Calu3 (cell line): ENCODE data around the gene OR13H1. TPM values are rescaled to one million over a fixed set of nuclear protein-coding genes. Genes with fewer than 3 reads are reported as not detected.
"Not testable (repeated sequence)": the region's sequence is repeated elsewhere in the genome, so short reads cannot be mapped to it uniquely, and the experiment has no call there.

Experiments
- BruUV-seq: library from RNA; stranded (reverse); fragments of 400-500 nt; replicated peaks from 2 replicates; lab custom pipeline; 2021; lab: Mats Ljungman, UMichigan
- CTCF ChIA-PET: fragments of 300-600 bp; sonication (Branson Sonifier 250); formaldehyde crosslinking; loops from one replicate; lab custom pipeline; 2022; ENCODE audit warnings: antibody characterized with exemption; lab: Charles Lee
- DNase-seq: peaks from one replicate; pipeline ENCODE4 v3.0.0; 2022
- H3K27ac Mint-ChIP-seq: one replicate; pipeline ENCODE4 v1.8.0; 2022; ENCODE audit warnings: mixed read lengths; ENCODE audit not compliant: unreplicated experiment
- H3K27me3 Mint-ChIP-seq: one replicate; pipeline ENCODE4 v1.8.0; 2022; ENCODE audit warnings: mixed read lengths; ENCODE audit not compliant: unreplicated experiment
- H3K36me3 Mint-ChIP-seq: one replicate; pipeline ENCODE4 v1.8.0; 2022; ENCODE audit warnings: mild to moderate bottlenecking, moderate library complexity, mixed read lengths; ENCODE audit not compliant: insufficient read depth, unreplicated experiment
- H3K4me1 Mint-ChIP-seq: one replicate; pipeline ENCODE4 v1.8.0; 2022; ENCODE audit warnings: mild to moderate bottlenecking, low read depth, mixed read lengths; ENCODE audit not compliant: unreplicated experiment
- H3K4me3 Mint-ChIP-seq: one replicate; pipeline ENCODE4 v1.8.0; 2022; ENCODE audit warnings: mild to moderate bottlenecking, low read depth, moderate library complexity, mixed read lengths; ENCODE audit not compliant: unreplicated experiment
- H3K9me3 Mint-ChIP-seq: one replicate; pipeline ENCODE4 v1.8.0; 2022; ENCODE audit warnings: low read depth, mixed read lengths; ENCODE audit not compliant: unreplicated experiment
- CTCF ChIP-seq: fragments of 200-600 bp; IDR thresholded peaks from one replicate; pipeline ENCODE4 v1.8.0; 2022; ENCODE audit warnings: antibody characterized with exemption; ENCODE audit not compliant: unreplicated experiment
- intact Hi-C: fragments of 100-400 bp; cut with micrococcal nuclease; formaldehyde crosslinking; loops from one replicate; pipeline ENCODE4 v1.10.0; 2022; ENCODE audit not compliant: unreplicated experiment
- total RNA-seq: library from RNA; stranded (reverse); gene quantifications from 2 replicates; pipeline ENCODE4 v1.2.3, GENCODE V29; 2022

Gene OR13H1
- total RNA-seq, 1 experiment from 2014 or later = not detected

GRCh38 chrX:131571348-131571747 lies 27.5 kb downstream of the OR13H1 start:
- H3K4me3 Mint-ChIP-seq = no peak overlapping the region
- intact Hi-C loops = no loop called here
- H3K9me3 Mint-ChIP-seq = peaks cover 18% of the 10 kb centered on the region
- DNase-seq = no peak
- CTCF ChIA-PET = no interaction called here
- H3K36me3 Mint-ChIP-seq = no peaks in the 10 kb centered on the region
- H3K27ac Mint-ChIP-seq = no peak overlapping the region
- no peaks in the 10 kb centered on the region for H3K27me3 Mint-ChIP-seq
- H3K4me1 Mint-ChIP-seq = no peaks in the 10 kb centered on the region
- BruUV-seq = no TSS peak
- TF ChIP-seq CTCF = no peak

GRCh38 chrX:131572372-131573014 lies 28.6 kb downstream of the OR13H1 start:
- CTCF ChIA-PET = no interaction called here
- no peak overlapping the region for H3K27ac Mint-ChIP-seq
- no peaks in the 10 kb centered on the region for H3K27me3 Mint-ChIP-seq
- BruUV-seq = no TSS peak
- no peaks in the 10 kb centered on the region for H3K4me1 Mint-ChIP-seq
- H3K36me3 Mint-ChIP-seq = no peaks in the 10 kb centered on the region
- DNase-seq = no peak
- peaks cover 16% of the 10 kb centered on the region for H3K9me3 Mint-ChIP-seq
- intact Hi-C loops = no loop called here
- no peak for TF ChIP-seq CTCF
- no peak overlapping the region for H3K4me3 Mint-ChIP-seq

DNA sequence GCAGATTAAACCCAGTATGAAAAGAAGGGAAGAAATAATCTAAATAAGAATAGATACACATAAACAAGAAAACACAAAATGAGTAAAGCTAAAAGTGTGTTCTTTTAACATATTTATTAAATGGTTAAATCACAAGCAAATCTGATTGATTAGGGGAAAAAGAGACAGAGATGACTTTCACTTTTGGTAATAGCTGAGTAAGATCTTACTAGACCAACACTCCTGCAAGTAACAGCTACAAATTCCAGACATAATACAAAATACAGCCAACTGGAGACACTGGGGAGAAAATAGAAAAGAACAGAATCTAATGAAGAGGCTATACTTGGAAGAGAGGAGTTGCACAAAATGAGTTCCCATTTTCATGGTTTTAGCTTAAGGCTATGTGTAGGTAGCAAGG lies 33.5 kb downstream of the OR13H1 start:
- intact Hi-C loops = no loop called here
- Mint-ChIP-seq H3K4me1 (no peaks in the 10 kb centered on the region), H3K27ac (no peak overlapping the region), H3K27me3 (no peaks in the 10 kb centered on the region), H3K4me3 (no peak overlapping the region), H3K36me3 (no peaks in the 10 kb centered on the region), H3K9me3 (peaks cover 9% of the 10 kb centered on the region)
- DNase-seq = no peak
- CTCF ChIA-PET = no interaction called here
- no peak for TF ChIP-seq CTCF
- no TSS peak for BruUV-seq

- BruUV-seq = no TSS peak
Observed at GRCh38 chrX:131577999-131578734, 34.3 kb downstream of the OR13H1 start.

GRCh38 chrX:131578735-131579367 lies 35.0 kb downstream of the OR13H1 start:
- H3K4me1 Mint-ChIP-seq, H3K36me3 Mint-ChIP-seq, H3K9me3 Mint-ChIP-seq, intact Hi-C loops, BruUV-seq, H3K27ac Mint-ChIP-seq, H3K4me3 Mint-ChIP-seq, H3K27me3 Mint-ChIP-seq, DNase-seq: not testable (repeated sequence)
- CTCF ChIA-PET = interaction anchor here (0.6 kb wide), 1 partner anchor 18 kb away, joined by 3 read pairs; no protein-coding TSS in a partner anchor

More at GRCh38 chrX:131577999-131578734, 34.3 kb downstream of the OR13H1 start:
- Mint-ChIP-seq H3K27ac (no peak overlapping the region), H3K9me3 (peaks cover 9% of the 10 kb centered on the region), H3K36me3 (no peaks in the 10 kb centered on the region), H3K4me3 (no peak overlapping the region), H3K27me3 (no peaks in the 10 kb centered on the region), H3K4me1 (no peaks in the 10 kb centered on the region)
- CTCF ChIA-PET = interaction anchor here (0.6 kb wide), 1 partner anchor 18 kb away, joined by 3 read pairs; no protein-coding TSS in a partner anchor
- DNase-seq = no peak
- intact Hi-C loops = no loop called here
- no peak for TF ChIP-seq CTCF
